ENCODE data around the gene SPAG8.

DNA sequence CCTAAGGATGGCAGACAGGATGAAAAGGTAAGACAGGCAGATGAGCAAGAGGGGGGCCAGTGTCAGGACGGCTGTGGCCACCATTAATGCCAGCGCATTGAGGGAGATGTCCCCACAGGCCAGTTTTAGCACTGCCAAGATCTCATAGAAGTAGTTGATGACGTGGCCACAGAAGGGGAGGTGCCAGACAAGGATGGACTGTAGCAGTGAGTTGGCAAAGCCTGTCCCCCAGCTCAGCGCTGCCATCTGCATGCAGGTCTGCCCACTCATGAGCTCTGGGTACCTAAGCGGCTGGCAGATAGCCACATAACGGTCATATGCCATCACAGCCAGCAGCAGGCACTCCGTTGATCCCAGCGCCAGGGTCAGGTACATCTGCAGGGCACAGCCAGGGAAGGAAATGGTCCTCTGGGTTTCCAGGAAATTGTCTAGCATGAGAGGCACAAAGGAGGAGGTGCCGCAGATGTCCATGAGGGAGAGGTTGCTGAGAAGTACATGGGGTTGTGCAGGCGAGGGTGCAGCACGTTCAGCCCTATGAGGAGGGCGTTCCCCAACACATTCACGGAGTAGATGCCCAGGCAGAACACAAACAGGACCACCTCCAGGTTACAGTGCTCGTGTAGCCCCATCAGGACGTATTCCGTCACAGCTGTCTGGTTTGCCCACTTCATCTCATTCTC is 47.4 kb upstream of the SPAG8 start:
- TF ChIP-seq CTCF (conservative IDR thresholded peaks at IDR 0.05) = no peak
- TF ChIP-seq EZH2 (IDR thresholded peaks at IDR 0.05; ENCODE audit: low read depth) = no peak

Data from PC-9 (cell line).